ENCODE data around the gene SIGLEC11.

DNA sequence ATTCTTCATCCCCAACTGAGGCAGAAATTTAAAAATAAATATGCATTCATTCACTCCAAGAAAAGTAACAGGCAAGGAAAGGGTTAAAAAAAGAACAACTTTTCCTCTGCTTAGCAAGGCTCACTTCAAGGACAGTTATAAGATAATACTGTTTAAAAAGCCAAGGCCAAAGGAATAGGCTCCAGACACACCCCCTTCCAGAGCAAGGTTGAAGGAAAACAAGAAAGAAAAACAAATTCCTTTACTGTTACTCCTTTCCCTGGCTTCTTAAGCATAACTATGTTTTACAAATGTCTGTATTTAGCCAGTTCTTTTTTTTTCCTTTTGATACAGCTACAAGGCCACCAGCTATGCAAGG lies 8.5 kb downstream of the SIGLEC11 start:
- no peak for TF ChIP-seq TAF1 (IDR thresholded peaks at IDR 0.05; ENCODE audit: low read depth, low read length)
- no peak for TF ChIP-seq POLR2A (IDR thresholded peaks at IDR 0.05; ENCODE audit: low read depth, low read length)

Data from GM12891 (cell line).